ENCODE measurements around the gene ATP6V0C. TPM values are rescaled to one million over a fixed set of nuclear protein-coding genes. Genes with fewer than 3 reads are reported as not detected.

The ATP6V0C gene
- total RNA-seq, 1 experiment from 2014 or later: 176 TPM

DNA sequence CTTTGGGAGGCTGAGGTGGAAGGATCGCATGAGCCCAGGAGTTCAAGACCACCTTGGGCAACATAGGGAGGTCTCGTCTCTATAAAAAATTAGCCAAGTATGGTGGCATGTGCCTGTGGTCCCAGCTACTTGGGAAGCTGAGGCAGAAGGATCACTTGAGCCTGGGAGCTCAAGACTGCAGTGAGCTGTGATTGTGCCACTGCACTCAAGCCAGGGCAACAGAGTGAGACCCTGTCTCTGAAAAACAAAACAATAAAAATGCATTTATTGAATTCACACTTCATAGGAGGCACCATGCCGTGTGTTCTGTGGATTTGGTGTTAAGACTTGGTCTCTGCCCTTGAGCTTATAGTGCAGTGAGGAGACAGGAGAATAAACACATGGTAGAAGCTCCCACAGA is 36.4 kb upstream of the ATP6V0C start:
- Histone ChIP-seq H4K8ac (replicated peaks; ENCODE audit: insufficient read length, low read depth, low read length) (no peak overlapping the region), H3K9ac (ENCODE audit: extremely low read depth, insufficient read length, low read length) (no peak overlapping the region), H2AK5ac (ENCODE audit: insufficient read length, low read length) (no peak overlapping the region), H3K23ac (ENCODE audit: insufficient read length, low read depth, low read length) (no peak overlapping the region), H3K4me2 (ENCODE audit: insufficient read depth, insufficient read length, low read length) (no peak overlapping the region), H2BK20ac (ENCODE audit: low read depth, low read length, poor library complexity, severe bottlenecking) (no peak overlapping the region), H2BK5ac (ENCODE audit: insufficient read length, low read length) (no peak overlapping the region), H2BK120ac (ENCODE audit: low read depth, low read length, poor library complexity, severe bottlenecking) (no peak overlapping the region), H3T11ph (ENCODE audit: low read length) (no peak overlapping the region), H3K23me2 (ENCODE audit: insufficient read length, low read depth, low read length, poor library complexity, severe bottlenecking) (peaks cover 6% of the 10 kb centered on the region), H3K27me3 (ENCODE audit: insufficient read depth, low read length) (peaks cover 8% of the 10 kb centered on the region; the same call in 1 of the 2 replicates), H3K56ac (ENCODE audit: insufficient read length, low read depth, low read length) (no peak overlapping the region), H2AFZ (ENCODE audit: low read length) (no peak overlapping the region), H4K91ac (ENCODE audit: insufficient read length, low read depth, low read length) (no peak overlapping the region), H2BK12ac (ENCODE audit: insufficient read length, low read depth, low read length) (no peak overlapping the region), H3K18ac (ENCODE audit: insufficient read length, low read depth, low read length) (no peak overlapping the region), H3K4me1 (ENCODE audit: insufficient read depth, low read length) (no peaks in the 10 kb centered on the region), H3K14ac (ENCODE audit: insufficient read depth, low read length) (no peak overlapping the region), H4K5ac (ENCODE audit: insufficient read length, low read depth, low read length) (no peak overlapping the region), H2BK15ac (ENCODE audit: low read depth, low read length) (no peak overlapping the region), H3K4ac (ENCODE audit: low read depth, low read length) (no peak overlapping the region), H3K27ac (ENCODE audit: insufficient read length, low read depth, low read length) (no peak overlapping the region), H3K9me3 (ENCODE audit: control insufficient read depth, low read depth, low read length) (no peaks in the 10 kb centered on the region), H3K79me2 (ENCODE audit: insufficient read depth, low read length) (no peaks in the 10 kb centered on the region), H4K20me1 (ENCODE audit: control insufficient read depth, insufficient read depth, insufficient read length) (peaks cover 4% of the 10 kb centered on the region), H3K79me1 (ENCODE audit: insufficient read depth, low read depth, low read length, poor library complexity, severe bottlenecking) (no peaks in the 10 kb centered on the region)
- H3K27ac Mint-ChIP-seq: no peak overlapping the region; a peak in 1 of 7 replicates
- peaks cover 29% of the 10 kb centered on the region for H3K27me3 Mint-ChIP-seq (ENCODE audit: low read depth)
- TF ChIP-seq, protein P1, sequence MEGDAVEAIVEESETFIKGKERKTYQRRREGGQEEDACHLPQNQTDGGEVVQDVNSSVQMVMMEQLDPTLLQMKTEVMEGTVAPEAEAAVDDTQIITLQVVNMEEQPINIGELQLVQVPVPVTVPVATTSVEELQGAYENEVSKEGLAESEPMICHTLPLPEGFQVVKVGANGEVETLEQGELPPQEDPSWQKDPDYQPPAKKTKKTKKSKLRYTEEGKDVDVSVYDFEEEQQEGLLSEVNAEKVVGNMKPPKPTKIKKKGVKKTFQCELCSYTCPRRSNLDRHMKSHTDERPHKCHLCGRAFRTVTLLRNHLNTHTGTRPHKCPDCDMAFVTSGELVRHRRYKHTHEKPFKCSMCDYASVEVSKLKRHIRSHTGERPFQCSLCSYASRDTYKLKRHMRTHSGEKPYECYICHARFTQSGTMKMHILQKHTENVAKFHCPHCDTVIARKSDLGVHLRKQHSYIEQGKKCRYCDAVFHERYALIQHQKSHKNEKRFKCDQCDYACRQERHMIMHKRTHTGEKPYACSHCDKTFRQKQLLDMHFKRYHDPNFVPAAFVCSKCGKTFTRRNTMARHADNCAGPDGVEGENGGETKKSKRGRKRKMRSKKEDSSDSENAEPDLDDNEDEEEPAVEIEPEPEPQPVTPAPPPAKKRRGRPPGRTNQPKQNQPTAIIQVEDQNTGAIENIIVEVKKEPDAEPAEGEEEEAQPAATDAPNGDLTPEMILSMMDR (conservative IDR thresholded peaks at IDR 0.05): no peak
- no peak overlapping the region for H3K4me3 Mint-ChIP-seq
- H3K4me1 Mint-ChIP-seq: peaks cover 9 to 12% of the 10 kb centered on the region in 2 experiments
- H3K9me3 Mint-ChIP-seq: no peaks in the 10 kb centered on the region
- DNase-seq: no peak
- H3K36me3 Mint-ChIP-seq (ENCODE audit: insufficient read depth in 1 of 3, low read depth in 3 of 3): no peaks in the 10 kb centered on the region; a peak in 1 of 7 replicates
- WGBS (ENCODE audit: extremely low coverage, insufficient read length, low lambda C conversion rate): no CpG with 5 or more reads among the region's 3 CpGs
